Measurements from ENCODE around the gene SURF4.

The SURF4 gene

GRCh38 chr9:133375724-133376654 lies at the start of gene SURF4, which contains the start of gene STKLD1:
Gene SURF4, minus strand, starts transcription at chr9:133376060. Its CDS starts 91 bp downstream, at chr9:133375969.
Gene STKLD1, plus strand, starts transcription at chr9:133376366. Its CDS starts 108 bp downstream, at chr9:133376474.
- peak; percentile 100 for DNase-seq (ENCODE audit: low spot score)

GRCh38 chr9:133425049-133425632 lies 49.3 kb upstream of the SURF4 start:
- DNase-seq (ENCODE audit: low spot score) = no peak

GRCh38 chr9:133424187-133424586 lies 48.3 kb upstream of the SURF4 start:
- DNase-seq (ENCODE audit: low spot score) = no peak

DNA sequence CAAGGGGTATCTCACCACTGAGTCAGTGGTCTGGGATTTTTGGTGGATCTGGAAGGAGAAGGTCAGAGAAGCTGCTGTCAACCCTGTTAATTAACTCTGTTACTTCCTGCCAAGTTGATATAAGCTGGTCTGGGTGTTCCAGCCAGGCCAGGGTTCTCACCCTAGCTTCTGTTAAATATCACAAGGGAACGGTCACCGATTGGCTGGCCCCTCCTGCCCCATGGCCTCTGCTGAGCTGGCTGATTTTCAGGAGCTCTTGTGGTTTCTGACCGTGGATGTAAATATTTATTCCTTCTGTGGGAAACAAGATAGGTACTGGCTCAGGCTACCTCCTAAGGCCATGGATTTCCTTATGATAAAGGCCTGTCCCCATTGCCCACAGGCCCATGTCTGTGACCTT lies 47.4 kb upstream of the SURF4 start:
- peak; percentile 75 for DNase-seq (ENCODE audit: low spot score)

GRCh38 chr9:133421615-133422542 lies 46.0 kb upstream of the SURF4 start, which contains the start of gene ADAMTS13:
Gene ADAMTS13, plus strand, starts transcription at chr9:133422367. Its CDS starts 77 bp downstream, at chr9:133422444.
- no peak for DNase-seq (ENCODE audit: low spot score)

- no peak for DNase-seq (ENCODE audit: low spot score)
Measured at GRCh38 chr9:133420392-133420827, 44.5 kb upstream of the SURF4 start.

GRCh38 chr9:133419005-133419404 lies 43.1 kb upstream of the SURF4 start:
- no peak for DNase-seq (ENCODE audit: low spot score)

DNA sequence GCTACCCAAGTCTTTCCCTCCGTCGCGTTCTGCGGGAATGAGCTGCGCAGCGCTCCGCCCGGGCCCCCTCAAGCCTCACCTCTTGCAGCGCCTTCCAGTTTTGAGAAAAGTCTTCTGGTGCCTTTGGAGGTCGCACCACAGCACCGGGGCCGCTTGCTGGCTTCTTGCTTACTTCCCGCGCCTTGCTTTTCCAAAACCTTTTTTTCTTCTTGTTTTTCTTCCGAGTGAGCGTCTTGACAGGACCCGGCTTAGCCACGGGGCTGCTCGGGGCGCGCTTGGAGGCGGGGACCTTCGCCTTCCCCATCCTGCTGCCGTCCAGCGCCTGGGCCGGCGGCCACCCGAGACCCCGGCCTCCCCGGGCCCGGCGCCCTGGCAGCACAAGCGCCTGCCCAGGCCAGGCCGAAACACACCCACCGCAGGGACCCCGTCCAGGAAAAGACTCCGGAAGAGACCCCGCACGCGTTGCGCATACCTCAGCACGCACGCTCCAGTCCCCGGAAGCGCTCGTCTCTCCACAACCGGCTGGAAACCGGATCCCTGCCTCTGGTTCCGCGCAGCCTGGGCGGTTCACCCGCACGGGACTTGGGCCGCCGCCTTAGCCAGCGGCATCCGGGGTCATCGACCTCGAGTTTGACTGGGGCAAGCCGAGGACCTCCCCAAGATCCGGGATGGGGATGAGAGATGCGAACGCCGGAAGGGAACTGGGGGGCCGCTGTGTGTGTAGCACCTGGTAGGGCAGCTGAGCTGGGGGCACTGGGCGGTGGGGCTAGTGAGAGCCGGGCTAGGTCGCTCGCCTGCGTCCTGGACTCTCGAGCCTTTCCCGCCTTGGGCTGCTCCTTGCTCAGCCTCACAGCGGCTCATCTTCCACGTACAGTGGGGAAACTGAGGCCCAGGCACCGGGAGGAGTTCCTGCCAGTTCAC lies 41.9 kb upstream of the SURF4 start, which contains the start of gene REXO4:
REXO4 (minus strand) TSS at position 470 of the 921 bp plus-strand sequence; CDS start at position 304, 166 bp downstream.
- DNase-seq (ENCODE audit: low spot score) = peak; percentile 89

DNA sequence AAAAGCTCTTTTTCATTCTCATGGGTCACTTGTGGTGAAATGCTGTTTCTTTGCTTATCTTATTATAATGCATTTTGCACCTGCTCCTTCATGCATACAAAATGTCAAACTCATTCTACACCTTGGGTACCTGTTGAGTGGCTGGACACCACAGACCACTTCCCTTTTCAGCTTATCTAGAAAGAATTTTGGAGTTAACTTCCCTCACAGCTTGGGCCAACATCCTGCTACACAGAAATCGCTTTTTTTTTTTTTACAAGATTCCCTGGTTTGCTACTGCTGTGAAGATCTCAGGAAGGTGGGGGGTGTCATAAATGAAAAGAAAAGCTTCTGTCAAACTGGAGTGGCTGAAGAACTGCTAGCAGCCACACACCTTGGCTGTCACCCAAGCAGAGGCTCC lies 39.3 kb upstream of the SURF4 start:
- no peak for DNase-seq (ENCODE audit: low spot score)

GRCh38 chr9:133408042-133408441 lies 32.2 kb upstream of the SURF4 start:
- DNase-seq (ENCODE audit: low spot score) = no peak

- peak; percentile 89 for DNase-seq (ENCODE audit: low spot score)
Measured at GRCh38 chr9:133406480-133407307, 30.8 kb upstream of the SURF4 start.

DNA sequence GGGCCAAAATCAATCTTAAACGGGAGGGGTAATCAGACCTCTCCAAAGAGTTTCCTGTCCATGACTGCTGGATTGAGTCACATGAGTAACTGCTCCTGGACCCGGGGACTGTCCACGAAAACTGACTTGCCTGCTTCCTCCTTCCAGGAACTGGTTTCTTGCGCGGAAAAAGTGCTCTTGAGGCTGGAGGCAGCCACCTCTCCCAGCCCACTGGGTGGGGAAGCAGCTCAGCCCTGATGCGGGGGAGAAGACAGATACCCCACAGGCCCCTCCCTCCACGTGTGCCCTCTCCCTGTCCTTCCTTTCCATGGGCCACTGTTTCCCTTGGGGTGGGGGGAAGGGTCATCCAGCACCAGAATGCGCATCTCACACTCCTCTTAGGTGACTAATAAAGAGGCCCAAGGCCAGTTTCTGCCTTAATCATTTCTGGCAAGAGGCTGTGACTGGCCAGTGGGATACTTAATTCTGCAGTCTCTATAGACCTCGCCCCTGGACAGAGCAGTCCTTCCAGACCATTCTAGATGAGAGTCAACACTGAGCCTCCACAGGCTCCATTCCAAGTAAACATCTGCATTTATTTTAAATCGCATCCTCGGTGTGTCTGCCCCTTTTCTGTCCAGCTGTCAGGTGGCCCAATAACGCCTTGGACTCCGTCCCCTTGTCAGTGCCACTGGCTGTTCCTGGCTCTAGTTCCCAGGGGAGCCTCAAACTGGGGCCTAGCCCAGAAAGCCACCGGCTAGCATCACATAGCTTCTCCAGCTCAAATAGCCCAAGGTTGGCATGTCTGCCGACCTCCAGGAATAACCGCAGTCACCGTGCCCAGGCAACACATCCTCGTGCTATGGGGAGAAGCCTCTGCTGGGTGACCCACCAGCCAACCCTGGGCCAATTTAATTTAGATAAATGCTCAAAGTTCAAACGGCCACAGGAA lies 29.9 kb upstream of the SURF4 start:
- peak; percentile 46 for DNase-seq (ENCODE audit: low spot score)

GRCh38 chr9:133404454-133405002 lies 28.7 kb upstream of the SURF4 start:
- no peak for DNase-seq (ENCODE audit: low spot score)

- DNase-seq (ENCODE audit: low spot score) = no peak
Measured at GRCh38 chr9:133403766-133404453, 28.1 kb upstream of the SURF4 start.

- DNase-seq (ENCODE audit: low spot score) = no peak
Measured at GRCh38 chr9:133402689-133403088, 26.8 kb upstream of the SURF4 start.

GRCh38 chr9:133401588-133401987 lies 25.7 kb upstream of the SURF4 start:
- DNase-seq (ENCODE audit: low spot score) = no peak

- DNase-seq (ENCODE audit: low spot score) = no peak
Measured at GRCh38 chr9:133400292-133400691, 24.4 kb upstream of the SURF4 start.

GRCh38 chr9:133397895-133398294 lies 22.0 kb upstream of the SURF4 start:
- DNase-seq (ENCODE audit: low spot score) = no peak

All from AG08396 (cell line).